Sigmoid colon (tissue), 7 donors: ENCODE measurements around the gene CSTB. TPM values are rescaled to one million over a fixed set of nuclear protein-coding genes. Genes with fewer than 3 reads are reported as not detected.

Experiments
- polyA plus RNA-seq, 3 donors: library from polyadenylated mRNA; stranded (reverse); fragments of 200-250 nt; gene quantifications; one replicate each; pipeline ENCODE4 v1.2.3, GENCODE V29; 2013
- small RNA-seq, 3 donors: library from RNA; depleted of rRNA; stranded (forward); fragments of <200 nt; gene quantifications; one replicate each; pipeline ENCODE3, GENCODE V24; 2016
- total RNA-seq, 4 donors: library from RNA; depleted of rRNA; stranded (reverse); fragments of >200 nt; gene quantifications; one replicate each; pipeline ENCODE4 v1.1.0, GENCODE V29; 2016
- donor health status: healthy with polysubstance abuse.
- donor health status: Bipolar disorder and iron deficiency.
- donor health status: healthy.

Gene CSTB
- total and polyA plus RNA-seq, 7 donors, result 7.1 to 167 (median 9.7) TPM

Small RNA genes lying within 50 kb of the gene (small RNA-seq; reads per million reads assigned to genes)
- gene AP001052.1, result 0 reads per million in 3 donors

Other genes with a start within 250 kb of the CSTB start
- gene HSF2BP, start 116.8 kb downstream of the CSTB start, total RNA-seq, result under 1 TPM; 0.16 to 0.83 (median 0.59) TPM
- gene HSF2BP, start 116.8 kb downstream of the CSTB start, polyA plus RNA-seq, result under 1 TPM; 0.39 to 0.60 (median 0.46) TPM
- 10 to 100 TPM; 14.3 to 20.5 (median 17.6) TPM for gene RRP1B, start 116.7 kb downstream of the CSTB start, total RNA-seq
- gene RRP1B, start 116.7 kb downstream of the CSTB start, polyA plus RNA-seq, result 10 to 100 TPM in 1 of 3 donors, 1 to 10 TPM in 2; 3.5 to 15.2 (median 3.6) TPM
- 10 to 100 TPM; 22.1 to 26.0 (median 23.9) TPM for gene PDXK, start 57.2 kb downstream of the CSTB start, total RNA-seq
- 10 to 100 TPM; 43.8 to 88.5 (median 51.3) TPM for gene PDXK, start 57.2 kb downstream of the CSTB start, polyA plus RNA-seq
- gene RRP1, start 13.3 kb upstream of the CSTB start, total RNA-seq, result 10 to 100 TPM; 10.3 to 16.1 (median 11.8) TPM
- gene RRP1, start 13.3 kb upstream of the CSTB start, polyA plus RNA-seq, result 10 to 100 TPM in 1 of 3 donors, 1 to 10 TPM in 2; 3.9 to 16.2 (median 5.4) TPM
- gene AGPAT3, start 88.9 kb upstream of the CSTB start, total RNA-seq, result 10 to 100 TPM; 18.9 to 26.6 (median 19.8) TPM
- 10 to 100 TPM; 14.4 to 48.5 (median 33.3) TPM for gene AGPAT3, start 88.9 kb upstream of the CSTB start, polyA plus RNA-seq
- gene TRAPPC10, start 236.0 kb upstream of the CSTB start, total RNA-seq, result 10 to 100 TPM; 18.7 to 26.6 (median 20.3) TPM
- 10 to 100 TPM in 2 of 3 donors, 1 to 10 TPM in 1; 8.4 to 27.3 (median 14.3) TPM for gene TRAPPC10, start 236.0 kb upstream of the CSTB start, polyA plus RNA-seq